HepG2 (cell line): Measurements from ENCODE around the gene TOPBP1. TPM values are rescaled to one million over a fixed set of nuclear protein-coding genes. Genes with fewer than 3 reads are reported as not detected.
A peak's percentile ranks its signal among the peaks of the same experiment; 100 is the strongest.

Experiments used
- BCL6 ChIP-seq: IDR thresholded peaks from 2 replicates; pipeline ENCODE4 v1.6.1; 2016; ENCODE audit warnings: missing genetic modification reagents, missing compliant biosample characterization
- BRD4 ChIP-seq: sonication (generic); formaldehyde crosslinking; IDR thresholded peaks from 2 replicates; pipeline ENCODE4 v1.4.0; 2020; ENCODE audit warnings: missing genetic modification reagents
- DR1 ChIP-seq: sonication (generic); formaldehyde crosslinking; IDR thresholded peaks from 2 replicates; pipeline ENCODE4 v1.8.0; 2021; ENCODE audit warnings: mild to moderate bottlenecking, missing genetic modification reagents, inconsistent platforms
- GMEB2 ChIP-seq: IDR thresholded peaks from 2 replicates; pipeline ENCODE4 v1.6.1; 2016; ENCODE audit warnings: missing biosample characterization, missing genetic modification reagents, low read depth
- HIVEP1 ChIP-seq: sonication (generic); formaldehyde crosslinking; IDR thresholded peaks from 2 replicates; pipeline ENCODE4 v1.4.0; 2020; ENCODE audit warnings: mild to moderate bottlenecking, missing genetic modification reagents
- ISL2 ChIP-seq: sonication (generic); formaldehyde crosslinking; IDR thresholded peaks from 2 replicates; pipeline ENCODE4 v1.5.0; 2020; ENCODE audit warnings: missing genetic modification reagents
- KLF6 ChIP-seq: IDR thresholded peaks from 2 replicates; pipeline ENCODE4 v1.8.0; 2016; ENCODE audit warnings: missing biosample characterization, missing genetic modification reagents
- MED8 ChIP-seq: sonication (generic); formaldehyde crosslinking; IDR thresholded peaks from 2 replicates; pipeline ENCODE4 v1.8.1; 2023; ENCODE audit warnings: mild to moderate bottlenecking, missing genetic modification reagents; ENCODE audit not compliant: insufficient replicate concordance
- MTA1 ChIP-seq: sonication (generic); formaldehyde crosslinking; IDR thresholded peaks from 2 replicates; pipeline ENCODE4 v1.4.0; 2020; ENCODE audit warnings: missing genetic modification reagents, mild to moderate bottlenecking, borderline replicate concordance
- NONO ChIP-seq, 2 experiments: fragments of 450-650 bp in 1 of 2; sonication (generic) in 1 of 2; formaldehyde crosslinking in 1 of 2; IDR thresholded peaks in 1 of 2; conservative IDR thresholded peaks in 1 of 2; 2 replicates each; pipeline versions ENCODE4 v1.6.1 to v1.8.0; 2017 to 2022; ENCODE audit warnings: mild to moderate bottlenecking in 1 of 2, missing genetic modification reagents in 1 of 2, moderate library complexity in 1 of 2
- PHF20 ChIP-seq: sonication (generic); formaldehyde crosslinking; IDR thresholded peaks from 2 replicates; pipeline ENCODE4 v1.5.0; 2020; ENCODE audit warnings: mild to moderate bottlenecking, missing genetic modification reagents
- REPIN1 ChIP-seq: sonication (generic); formaldehyde crosslinking; IDR thresholded peaks from 2 replicates; pipeline ENCODE4 v1.8.0; 2022; ENCODE audit warnings: missing genetic modification reagents, low read depth, mild to moderate bottlenecking, borderline replicate concordance
- SP1 ChIP-seq, 2 experiments: fragments of 450-650 bp in 1 of 2; sonication (generic) in 1 of 2; formaldehyde crosslinking in 1 of 2; IDR thresholded peaks; 2 replicates each; pipeline versions ENCODE4 v1.4.0 to v1.6.1; 2016 to 2020; ENCODE audit warnings: missing genetic modification reagents in 1 of 2
- TARDBP ChIP-seq: sonication (generic); formaldehyde crosslinking; IDR thresholded peaks from 2 replicates; pipeline ENCODE4 v1.8.0; 2022; ENCODE audit warnings: mild to moderate bottlenecking, missing genetic modification reagents
- TBL1XR1 ChIP-seq: fragments of 150-350 bp; IDR thresholded peaks from 2 replicates; pipeline ENCODE4 v1.6.1; 2014; ENCODE audit warnings: borderline replicate concordance, low read length; ENCODE audit not compliant: partially characterized antibody
- TEF ChIP-seq: sonication (generic); formaldehyde crosslinking; IDR thresholded peaks from 2 replicates; pipeline ENCODE4 v1.5.0; 2020; ENCODE audit warnings: missing genetic modification reagents
- ZC3H4 ChIP-seq: sonication (generic); formaldehyde crosslinking; IDR thresholded peaks from 2 replicates; pipeline ENCODE4 v1.4.0; 2020; ENCODE audit warnings: missing genetic modification reagents, borderline replicate concordance
- ZFP91 ChIP-seq: sonication (generic); formaldehyde crosslinking; IDR thresholded peaks from 2 replicates; pipeline ENCODE4 v1.9.0; 2022; ENCODE audit warnings: missing genetic modification reagents, mild to moderate bottlenecking, borderline replicate concordance
- ZNF260 ChIP-seq: sonication (generic); formaldehyde crosslinking; IDR thresholded peaks from 2 replicates; pipeline ENCODE4 v1.4.0; 2020; ENCODE audit warnings: missing genetic modification reagents, low read depth, mild to moderate bottlenecking, borderline replicate concordance
- ZNF501 ChIP-seq: sonication (generic); formaldehyde crosslinking; IDR thresholded peaks from 2 replicates; pipeline ENCODE4 v1.5.1; 2020; ENCODE audit warnings: mild to moderate bottlenecking, moderate library complexity, missing genetic modification reagents
- ZNF749 ChIP-seq: sonication (generic); formaldehyde crosslinking; IDR thresholded peaks from 2 replicates; pipeline ENCODE4 v1.8.0; 2022; ENCODE audit warnings: mild to moderate bottlenecking, missing genetic modification reagents, moderate library complexity, borderline replicate concordance
- ZNF766 ChIP-seq: sonication (generic); formaldehyde crosslinking; IDR thresholded peaks from 2 replicates; pipeline ENCODE4 v1.5.0; 2020; ENCODE audit warnings: missing genetic modification reagents, borderline replicate concordance
- ZNF792 ChIP-seq: IDR thresholded peaks from 2 replicates; pipeline ENCODE4 v1.6.1; 2016
- polyA plus RNA-seq, 8 experiments: library from polyadenylated mRNA; depleted of rRNA in 3 of 8; stranded (reverse) in 7 of 8; unstranded in 1 of 8; fragments of >200 nt; fragmentation: Illumina TruSeq in 4 of 8; extraction: Trizol in 4 of 8; gene quantifications; 2 replicates each; pipeline versions ENCODE4 v1.2.1 to v1.2.3, GENCODE V29; 2011 to 2016; ENCODE audit warnings: low read depth in 4 of 8, missing spikeins in 1 of 8, mixed read lengths in 1 of 8; ENCODE audit not compliant: insufficient read depth in 1 of 8
- total RNA-seq, 5 experiments: library from RNA; depleted of rRNA; stranded (reverse); fragments of >200 nt; fragmentation: Illumina TruSeq; extraction: Trizol; gene quantifications; 2 replicates each; pipeline ENCODE4 v1.2.3, GENCODE V29; 2016; ENCODE audit warnings: low read depth in 1 of 5
- TF ChIP-seq, protein P1 (sequence below): IDR thresholded peaks from 2 replicates; pipeline ENCODE4 v1.6.1; 2016; ENCODE audit warnings: missing genetic modification reagents, missing compliant biosample characterization
- TF ChIP-seq, protein P2 (sequence below): sonication (generic); formaldehyde crosslinking; IDR thresholded peaks from 2 replicates; pipeline ENCODE4 v1.4.0; 2020; ENCODE audit warnings: missing genetic modification reagents

The TOPBP1 gene
- total and polyA plus RNA-seq, 2 of the 13 experiments (the other 11 are each of a cell fraction or from before 2014, with no cell fraction given): 24.3 to 42.9 TPM

DNA sequence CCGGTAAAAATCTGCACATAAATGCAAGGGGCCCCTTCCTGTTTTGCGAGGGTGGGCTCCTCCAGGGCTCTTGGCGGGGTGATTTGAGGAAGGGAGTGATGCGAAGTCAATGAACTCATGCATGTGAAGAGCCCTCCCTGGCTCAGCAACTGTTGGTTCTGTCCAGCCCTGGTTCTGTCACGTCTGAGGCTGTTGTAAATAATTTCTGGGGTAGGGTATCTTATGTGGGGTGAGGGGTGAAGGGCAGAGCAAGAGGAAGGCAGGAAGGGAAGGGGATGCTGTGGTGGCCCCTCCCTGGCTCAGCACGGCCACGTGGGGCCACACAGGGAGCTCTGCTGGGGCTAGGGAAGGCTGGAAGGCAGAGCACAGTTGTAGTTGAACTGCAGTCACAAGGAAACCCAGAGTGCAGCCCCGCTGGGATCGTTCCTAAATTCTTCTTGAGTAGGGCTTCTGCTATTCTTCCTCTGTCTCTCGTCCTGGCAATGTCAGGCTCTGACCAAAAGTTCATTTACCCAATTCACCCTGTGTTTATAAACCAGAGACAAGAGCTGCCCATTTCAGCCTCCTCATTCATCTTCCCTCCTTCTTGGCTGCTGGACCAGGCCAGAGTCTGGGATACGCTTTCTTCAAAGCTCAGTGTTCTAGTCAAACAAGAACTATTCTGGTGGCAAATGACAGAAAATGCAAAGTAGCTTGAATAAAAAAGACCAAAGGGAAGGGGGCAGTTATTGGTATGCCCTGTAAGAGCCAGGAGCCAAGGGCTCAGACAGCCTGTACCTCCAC lies 14.8 kb upstream of the TOPBP1 start (continued):
- 0 out of 2 replicates have a peak, but pooled peaks have one; percentile 52 for TF ChIP-seq ZNF501 (CRISPR knock-in tag)
- TF ChIP-seq, protein P1, sequence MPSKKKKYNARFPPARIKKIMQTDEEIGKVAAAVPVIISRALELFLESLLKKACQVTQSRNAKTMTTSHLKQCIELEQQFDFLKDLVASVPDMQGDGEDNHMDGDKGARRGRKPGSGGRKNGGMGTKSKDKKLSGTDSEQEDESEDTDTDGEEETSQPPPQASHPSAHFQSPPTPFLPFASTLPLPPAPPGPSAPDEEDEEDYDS (CRISPR knock-in tag): no peak
- TF ChIP-seq KLF6 (CRISPR knock-in tag): no peak
- no peak for TF ChIP-seq DR1
- no peak for TF ChIP-seq NONO (IDR thresholded peaks at IDR 0.05)
- no peak for TF ChIP-seq NONO (CRISPR knock-in tag; conservative IDR thresholded peaks at IDR 0.05)
- TF ChIP-seq ZNF766 (CRISPR knock-in tag): no peak
- no peak for TF ChIP-seq MTA1 (CRISPR knock-in tag)
- TF ChIP-seq GMEB2 (CRISPR knock-in tag): no peak
- TF ChIP-seq ZNF792 (CRISPR knock-in tag): no peak
- TF ChIP-seq, protein P2, sequence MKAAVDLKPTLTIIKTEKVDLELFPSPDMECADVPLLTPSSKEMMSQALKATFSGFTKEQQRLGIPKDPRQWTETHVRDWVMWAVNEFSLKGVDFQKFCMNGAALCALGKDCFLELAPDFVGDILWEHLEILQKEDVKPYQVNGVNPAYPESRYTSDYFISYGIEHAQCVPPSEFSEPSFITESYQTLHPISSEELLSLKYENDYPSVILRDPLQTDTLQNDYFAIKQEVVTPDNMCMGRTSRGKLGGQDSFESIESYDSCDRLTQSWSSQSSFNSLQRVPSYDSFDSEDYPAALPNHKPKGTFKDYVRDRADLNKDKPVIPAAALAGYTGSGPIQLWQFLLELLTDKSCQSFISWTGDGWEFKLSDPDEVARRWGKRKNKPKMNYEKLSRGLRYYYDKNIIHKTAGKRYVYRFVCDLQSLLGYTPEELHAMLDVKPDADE: no peak
- TF ChIP-seq REPIN1: 0 out of 2 replicates have a peak, but pooled peaks have one; percentile 51
- TF ChIP-seq BCL6 (CRISPR knock-in tag): no peak
- no peak for TF ChIP-seq ZNF260
- TF ChIP-seq MED8: no peak
- TF ChIP-seq ZFP91: peak; percentile 33; the same call in 1 of the 2 replicates
- no peak for TF ChIP-seq SP1 (IDR thresholded peaks at IDR 0.05)
- TF ChIP-seq SP1 (CRISPR knock-in tag; IDR thresholded peaks at IDR 0.05): no peak
- TF ChIP-seq TBL1XR1: no peak
- no peak for TF ChIP-seq BRD4 (CRISPR knock-in tag)
- TF ChIP-seq ZNF749 (CRISPR knock-in tag): no peak
- no peak for TF ChIP-seq ZC3H4
- TF ChIP-seq TARDBP (CRISPR knock-in tag): peak; percentile 39; the same call in 1 of the 2 replicates
- TF ChIP-seq HIVEP1: no peak
- no peak for TF ChIP-seq PHF20 (CRISPR knock-in tag)
- no peak for TF ChIP-seq ISL2 (CRISPR knock-in tag)
- no peak for TF ChIP-seq TEF (CRISPR knock-in tag)
